ENCODE measurements around the gene HBA1.

HBA1 gene

GRCh38 chr16:178668-179015, 2.2 kb downstream of the HBA1 start:
- TF ChIP-seq GLIS3 (CRISPR knock-in tag; IDR thresholded peaks at IDR 0.05) (no peak), RARB (CRISPR knock-in tag; IDR thresholded peaks at IDR 0.05) (no peak), ZNF565 (CRISPR knock-in tag; conservative IDR thresholded peaks at IDR 0.05; ENCODE audit: low read depth) (no peak), BACH2 (CRISPR knock-in tag; IDR thresholded peaks at IDR 0.05; ENCODE audit: borderline replicate concordance) (no peak), OSR1 (CRISPR knock-in tag; IDR thresholded peaks at IDR 0.05) (no peak), ZNF8 (CRISPR knock-in tag; IDR thresholded peaks at IDR 0.05) (no peak), ZFP30 (CRISPR knock-in tag; IDR thresholded peaks at IDR 0.05) (no peak), CSDC2 (CRISPR knock-in tag; IDR thresholded peaks at IDR 0.05) (no peak), PATZ1 (CRISPR knock-in tag; IDR thresholded peaks at IDR 0.05; ENCODE audit: borderline replicate concordance) (no peak), ZC3H10 (CRISPR knock-in tag; IDR thresholded peaks at IDR 0.05) (no peak), ARNTL (CRISPR knock-in tag; IDR thresholded peaks at IDR 0.05; ENCODE audit: borderline replicate concordance, low read depth) (no peak)
- TF ChIP-seq, protein P1, sequence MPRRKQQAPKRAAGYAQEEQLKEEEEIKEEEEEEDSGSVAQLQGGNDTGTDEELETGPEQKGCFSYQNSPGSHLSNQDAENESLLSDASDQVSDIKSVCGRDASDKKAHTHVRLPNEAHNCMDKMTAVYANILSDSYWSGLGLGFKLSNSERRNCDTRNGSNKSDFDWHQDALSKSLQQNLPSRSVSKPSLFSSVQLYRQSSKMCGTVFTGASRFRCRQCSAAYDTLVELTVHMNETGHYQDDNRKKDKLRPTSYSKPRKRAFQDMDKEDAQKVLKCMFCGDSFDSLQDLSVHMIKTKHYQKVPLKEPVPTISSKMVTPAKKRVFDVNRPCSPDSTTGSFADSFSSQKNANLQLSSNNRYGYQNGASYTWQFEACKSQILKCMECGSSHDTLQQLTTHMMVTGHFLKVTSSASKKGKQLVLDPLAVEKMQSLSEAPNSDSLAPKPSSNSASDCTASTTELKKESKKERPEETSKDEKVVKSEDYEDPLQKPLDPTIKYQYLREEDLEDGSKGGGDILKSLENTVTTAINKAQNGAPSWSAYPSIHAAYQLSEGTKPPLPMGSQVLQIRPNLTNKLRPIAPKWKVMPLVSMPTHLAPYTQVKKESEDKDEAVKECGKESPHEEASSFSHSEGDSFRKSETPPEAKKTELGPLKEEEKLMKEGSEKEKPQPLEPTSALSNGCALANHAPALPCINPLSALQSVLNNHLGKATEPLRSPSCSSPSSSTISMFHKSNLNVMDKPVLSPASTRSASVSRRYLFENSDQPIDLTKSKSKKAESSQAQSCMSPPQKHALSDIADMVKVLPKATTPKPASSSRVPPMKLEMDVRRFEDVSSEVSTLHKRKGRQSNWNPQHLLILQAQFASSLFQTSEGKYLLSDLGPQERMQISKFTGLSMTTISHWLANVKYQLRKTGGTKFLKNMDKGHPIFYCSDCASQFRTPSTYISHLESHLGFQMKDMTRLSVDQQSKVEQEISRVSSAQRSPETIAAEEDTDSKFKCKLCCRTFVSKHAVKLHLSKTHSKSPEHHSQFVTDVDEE (CRISPR knock-in tag; IDR thresholded peaks at IDR 0.05): no peak
- ATAC-seq: no peak

DNA sequence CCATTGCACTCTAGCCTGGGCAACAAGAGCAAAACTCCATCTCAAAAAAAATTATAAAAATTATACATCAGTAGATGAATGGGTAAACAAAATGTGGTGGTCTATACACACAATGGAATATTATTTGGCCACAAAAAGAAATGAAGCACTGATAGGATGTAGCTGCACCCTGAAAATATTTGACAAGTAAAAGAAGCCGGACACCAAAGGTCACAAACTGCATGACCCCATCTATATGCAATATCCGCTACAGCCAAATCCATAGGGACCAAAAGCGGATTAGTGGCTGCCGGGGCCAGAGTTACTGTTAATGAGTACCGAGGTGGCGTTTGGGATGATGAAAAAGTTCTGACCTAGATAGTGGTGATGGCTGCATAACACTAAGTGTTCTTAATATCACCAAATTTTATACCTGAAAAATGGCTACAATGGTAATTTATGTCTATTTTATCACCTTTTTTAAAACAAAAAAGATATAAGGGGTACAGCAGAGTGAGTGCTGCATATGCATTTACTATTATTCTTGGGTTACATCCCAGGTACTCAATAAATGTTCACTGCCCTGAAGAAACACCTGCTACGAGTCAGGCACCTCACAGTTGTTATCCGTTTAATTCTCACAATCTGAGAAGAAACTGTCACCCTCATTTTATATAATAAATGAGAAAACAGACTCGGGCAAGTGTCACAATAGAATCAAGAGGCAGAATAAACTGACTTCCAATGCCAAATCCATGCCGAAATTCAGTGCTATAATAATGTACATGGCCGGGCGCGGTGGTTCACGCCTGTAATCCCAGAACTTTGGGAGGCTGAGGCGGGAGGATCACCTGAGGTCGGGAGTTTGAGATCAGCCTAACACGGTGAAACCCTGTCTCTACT, 3.0 kb downstream of the HBA1 start:
- no peak for ATAC-seq
- TF ChIP-seq, protein P2, sequence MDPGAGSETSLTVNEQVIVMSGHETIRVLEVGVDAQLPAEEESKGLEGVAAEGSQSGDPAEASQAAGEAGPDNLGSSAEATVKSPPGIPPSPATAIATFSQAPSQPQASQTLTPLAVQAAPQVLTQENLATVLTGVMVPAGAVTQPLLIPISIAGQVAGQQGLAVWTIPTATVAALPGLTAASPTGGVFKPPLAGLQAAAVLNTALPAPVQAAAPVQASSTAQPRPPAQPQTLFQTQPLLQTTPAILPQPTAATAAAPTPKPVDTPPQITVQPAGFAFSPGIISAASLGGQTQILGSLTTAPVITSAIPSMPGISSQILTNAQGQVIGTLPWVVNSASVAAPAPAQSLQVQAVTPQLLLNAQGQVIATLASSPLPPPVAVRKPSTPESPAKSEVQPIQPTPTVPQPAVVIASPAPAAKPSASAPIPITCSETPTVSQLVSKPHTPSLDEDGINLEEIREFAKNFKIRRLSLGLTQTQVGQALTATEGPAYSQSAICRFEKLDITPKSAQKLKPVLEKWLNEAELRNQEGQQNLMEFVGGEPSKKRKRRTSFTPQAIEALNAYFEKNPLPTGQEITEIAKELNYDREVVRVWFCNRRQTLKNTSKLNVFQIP (CRISPR knock-in tag; IDR thresholded peaks at IDR 0.05; ENCODE audit: borderline replicate concordance, low read depth): no peak
- TF ChIP-seq CREB5 (CRISPR knock-in tag; IDR thresholded peaks at IDR 0.05; ENCODE audit: low read depth) (no peak), TCF4 (CRISPR knock-in tag; IDR thresholded peaks at IDR 0.05; ENCODE audit: borderline replicate concordance) (no peak), ZFP3 (CRISPR knock-in tag; IDR thresholded peaks at IDR 0.05) (no peak), ZNF8 (CRISPR knock-in tag; IDR thresholded peaks at IDR 0.05) (no peak), BACH2 (CRISPR knock-in tag; IDR thresholded peaks at IDR 0.05; ENCODE audit: borderline replicate concordance) (no peak), RARB (CRISPR knock-in tag; IDR thresholded peaks at IDR 0.05) (no peak), ZNF565 (CRISPR knock-in tag; conservative IDR thresholded peaks at IDR 0.05; ENCODE audit: low read depth) (no peak), GLIS3 (CRISPR knock-in tag; IDR thresholded peaks at IDR 0.05) (no peak), TOX (CRISPR knock-in tag; IDR thresholded peaks at IDR 0.05; ENCODE audit: borderline replicate concordance) (no peak), ESRRG (CRISPR knock-in tag; IDR thresholded peaks at IDR 0.05) (no peak), CSDC2 (CRISPR knock-in tag; IDR thresholded peaks at IDR 0.05) (no peak), PATZ1 (CRISPR knock-in tag; IDR thresholded peaks at IDR 0.05; ENCODE audit: borderline replicate concordance) (no peak), OSR1 (CRISPR knock-in tag; IDR thresholded peaks at IDR 0.05) (no peak), PPARA (CRISPR knock-in tag; IDR thresholded peaks at IDR 0.05; ENCODE audit: borderline replicate concordance) (no peak), ZC3H10 (CRISPR knock-in tag; IDR thresholded peaks at IDR 0.05) (no peak)
- TF ChIP-seq, protein P1 (CRISPR knock-in tag; IDR thresholded peaks at IDR 0.05): no peak
